Central memory CD8-positive, alpha-beta T cell (primary cell): Measurements from ENCODE around the gene RAB9A.
A peak's percentile ranks its signal among the peaks of the same experiment; 100 is the strongest.
"Not testable (repeated sequence)": the region's sequence is repeated elsewhere in the genome, so short reads cannot be mapped to it uniquely, and the experiment has no call there.

Source experiments
- ATAC-seq: fragments of 150-1000 bp; cut with Tn5 transposase; replicated peaks from 2 replicates; pipeline ENCODE4 v1.10.0; 2022; ENCODE audit warnings: mild to moderate bottlenecking, moderate FRiP score, moderate number of reproducible peaks; ENCODE audit not compliant: poor library complexity, severe bottlenecking; ENCODE audit errors: extremely low read depth
- DNase-seq, 2 donors: peaks; one replicate each; pipeline ENCODE4 v3.0.0; 2021; ENCODE audit warnings: low spot score in 2 of 2
- H3K27ac Mint-ChIP-seq: one replicate; pipeline ENCODE4 v1.8.0; 2022; ENCODE audit warnings: low read depth, mild to moderate bottlenecking, moderate library complexity, mixed read lengths
- H3K27me3 Mint-ChIP-seq: one replicate; pipeline ENCODE4 v1.8.0; 2022; ENCODE audit warnings: mixed read lengths
- H3K36me3 Mint-ChIP-seq: one replicate; pipeline ENCODE4 v1.8.0; 2022; ENCODE audit warnings: mild to moderate bottlenecking, moderate library complexity, mixed read lengths; ENCODE audit not compliant: insufficient read depth
- H3K4me1 Mint-ChIP-seq: one replicate; pipeline ENCODE4 v1.8.0; 2022; ENCODE audit warnings: mixed read lengths
- H3K4me3 Mint-ChIP-seq: one replicate; pipeline ENCODE4 v1.8.0; 2022; ENCODE audit warnings: mild to moderate bottlenecking, moderate library complexity, mixed read lengths
- H3K9me3 Mint-ChIP-seq: one replicate; pipeline ENCODE4 v1.8.0; 2022; ENCODE audit warnings: mixed read lengths

Gene RAB9A, protein sequence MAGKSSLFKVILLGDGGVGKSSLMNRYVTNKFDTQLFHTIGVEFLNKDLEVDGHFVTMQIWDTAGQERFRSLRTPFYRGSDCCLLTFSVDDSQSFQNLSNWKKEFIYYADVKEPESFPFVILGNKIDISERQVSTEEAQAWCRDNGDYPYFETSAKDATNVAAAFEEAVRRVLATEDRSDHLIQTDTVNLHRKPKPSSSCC

DNA sequence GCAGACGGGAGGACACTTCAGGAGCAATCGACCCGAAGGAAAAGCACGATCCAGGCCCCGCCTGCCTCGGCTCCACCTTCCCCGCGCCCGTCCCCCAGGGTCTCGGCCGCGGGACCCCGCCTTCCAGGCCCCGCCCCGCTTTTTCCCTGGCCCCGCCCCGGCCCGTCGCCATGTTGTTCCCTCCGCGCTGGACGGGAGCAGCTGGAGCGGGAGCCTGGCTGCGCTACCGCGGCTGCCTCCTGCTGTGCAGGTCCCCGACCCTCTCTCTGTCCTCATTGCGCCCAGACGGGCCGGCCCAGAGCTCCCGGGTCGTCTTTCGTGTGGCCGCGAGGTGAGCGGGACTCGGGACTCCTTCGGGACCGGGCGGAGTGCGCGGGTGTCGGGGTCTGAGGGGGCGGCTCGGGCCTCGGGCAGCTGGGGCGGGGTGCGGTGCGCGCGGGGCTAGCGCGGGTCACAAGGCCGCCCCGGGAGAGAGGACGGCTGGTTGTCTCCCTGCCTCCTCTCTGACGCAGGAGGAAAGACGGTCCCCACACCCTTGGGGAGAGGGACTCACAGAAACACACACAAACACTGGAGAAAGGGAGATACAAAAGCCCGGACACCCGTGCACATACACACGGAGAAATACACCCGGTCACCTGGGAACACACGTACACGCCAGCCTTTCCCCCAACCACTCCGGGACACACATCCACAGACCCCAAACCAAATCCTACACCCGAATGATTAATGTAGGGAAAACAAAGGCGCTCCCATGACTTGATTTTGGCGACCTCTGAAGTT is at the start of gene RAB9A:
Gene RAB9A (plus strand): TSS at position 171 of the 783 bp plus-strand sequence. CDS start 19,619 bp downstream, outside the sequence.
- Mint-ChIP-seq H3K4me1 (peaks cover 40% of the 10 kb centered on the region), H3K4me3 (peak within 1 kb of the TSS; percentile 83), H3K27me3 (no peaks in the 10 kb centered on the region), H3K36me3 (peaks cover 6% of the 10 kb centered on the region), H3K9me3 (no peaks in the 10 kb centered on the region), H3K27ac (peak within 1 kb of the TSS; percentile 83)
- ATAC-seq (peak; percentile 77), DNase-seq (peak; percentile 56 to 59)

DNA sequence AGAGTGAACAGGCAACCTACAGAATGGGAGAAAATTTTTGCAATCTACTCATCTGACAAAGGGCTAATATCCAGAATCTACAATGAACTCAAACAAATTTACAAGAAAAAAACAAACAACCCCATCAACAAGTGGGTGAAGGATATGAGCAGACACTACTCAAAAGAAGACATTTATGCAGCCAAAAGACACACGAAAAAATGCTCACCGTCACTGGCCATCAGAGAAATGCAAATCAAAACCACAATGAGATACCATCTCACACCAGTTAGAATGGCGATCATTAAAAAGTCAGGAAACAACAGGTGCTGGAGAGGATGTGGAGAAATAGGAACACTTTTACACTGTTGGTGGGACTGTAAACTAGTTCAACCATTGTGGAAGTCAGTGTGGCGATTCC is 47.2 kb upstream of the RAB9A start:
- not testable (repeated sequence) for H3K27me3 Mint-ChIP-seq, H3K4me3 Mint-ChIP-seq, DNase-seq, H3K4me1 Mint-ChIP-seq, ATAC-seq, H3K9me3 Mint-ChIP-seq, H3K27ac Mint-ChIP-seq, H3K36me3 Mint-ChIP-seq

DNA sequence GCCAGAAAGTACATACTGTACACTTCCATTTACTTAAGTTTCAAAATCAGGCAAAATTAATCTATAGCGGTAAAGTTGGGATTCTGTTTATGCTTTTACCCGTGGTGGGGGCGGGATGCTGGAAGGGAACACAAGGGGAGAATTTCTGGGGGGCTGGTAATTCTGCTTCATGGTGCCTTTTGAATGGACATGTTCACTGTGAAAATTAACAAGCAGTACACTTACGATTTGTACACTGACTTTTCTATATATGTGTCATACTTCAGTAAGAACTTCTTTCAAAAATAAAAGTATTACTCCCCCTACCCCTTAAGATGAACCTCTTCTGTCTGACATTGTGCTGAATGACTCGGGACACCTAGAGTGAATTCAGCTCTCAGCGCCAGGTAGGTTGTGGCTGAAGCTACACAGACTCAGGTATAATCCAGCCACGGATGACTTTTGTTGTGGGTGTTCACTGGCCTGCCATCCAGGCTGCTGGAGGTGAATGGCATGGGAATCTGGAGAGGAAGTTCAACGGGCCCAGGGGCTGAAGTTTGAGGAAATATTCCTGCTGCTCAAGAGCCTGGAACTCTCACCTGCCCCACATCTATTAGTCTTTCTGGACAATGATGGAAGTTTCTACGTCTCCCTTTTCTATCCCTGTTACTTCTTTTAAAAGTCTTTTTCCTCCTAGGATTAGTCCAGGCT is 43.3 kb upstream of the RAB9A start:
- Mint-ChIP-seq H3K36me3 (no peaks in the 10 kb centered on the region), H3K4me3 (no peak overlapping the region), H3K27ac (no peak overlapping the region), H3K4me1 (peaks cover 13% of the 10 kb centered on the region), H3K9me3 (no peaks in the 10 kb centered on the region), H3K27me3 (no peaks in the 10 kb centered on the region)
- DNase-seq (no peak), ATAC-seq (no peak)

DNA sequence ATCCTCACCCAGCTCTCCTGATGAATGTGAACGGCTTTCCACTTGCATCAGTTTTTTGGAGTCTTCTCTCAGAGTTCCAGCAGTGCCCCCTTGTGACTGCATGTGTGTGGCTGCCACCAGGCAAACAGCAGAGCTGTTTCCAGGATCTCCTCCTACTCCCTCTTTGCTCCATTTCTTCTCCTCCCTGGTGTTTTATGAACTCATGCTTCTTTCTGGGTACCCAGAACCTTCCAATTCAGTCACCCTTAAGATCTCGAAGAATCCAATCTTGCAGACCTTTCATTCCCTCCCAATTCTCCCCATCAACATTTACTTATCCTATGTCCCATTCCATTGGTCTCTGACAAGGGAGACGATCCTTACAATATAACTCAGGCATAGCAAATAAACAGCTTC is 42.8 kb upstream of the RAB9A start:
- Mint-ChIP-seq H3K36me3 (no peaks in the 10 kb centered on the region), H3K4me3 (no peak overlapping the region), H3K27ac (no peak overlapping the region), H3K27me3 (no peaks in the 10 kb centered on the region), H3K4me1 (peaks cover 13% of the 10 kb centered on the region), H3K9me3 (no peaks in the 10 kb centered on the region)
- DNase-seq (no peak), ATAC-seq (no peak)

DNA sequence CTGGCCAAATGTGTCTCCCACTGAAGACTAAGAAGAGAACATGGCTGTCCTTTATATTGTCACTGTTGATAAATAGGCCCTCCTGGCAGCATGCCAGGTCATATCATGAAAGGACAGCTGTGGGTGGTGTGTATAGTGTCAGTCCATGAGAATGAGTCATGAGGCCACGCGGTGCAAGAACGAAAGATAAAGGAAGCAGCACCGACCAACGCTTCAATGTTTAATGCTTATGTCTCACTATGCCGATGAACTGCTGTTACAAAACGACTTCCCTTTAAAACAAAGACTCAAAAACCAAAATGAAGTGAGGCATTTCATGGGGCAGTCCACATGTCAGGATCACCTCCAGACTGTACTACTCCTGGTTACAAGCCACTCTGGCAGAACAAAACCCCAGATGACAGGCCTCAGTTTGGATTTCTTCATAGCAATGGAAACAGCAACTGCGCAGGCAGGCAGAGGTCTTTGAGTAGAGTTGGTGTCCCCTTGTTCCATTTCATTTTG is 41.2 kb upstream of the RAB9A start:
- peak; percentile 78 for ATAC-seq
- Mint-ChIP-seq H3K27ac (peak overlapping the region; percentile 81), H3K36me3 (no peaks in the 10 kb centered on the region), H3K27me3 (no peaks in the 10 kb centered on the region), H3K4me3 (no peak overlapping the region), H3K9me3 (no peaks in the 10 kb centered on the region), H3K4me1 (peaks cover 13% of the 10 kb centered on the region)
- DNase-seq = peak; percentile 22 to 39

DNA sequence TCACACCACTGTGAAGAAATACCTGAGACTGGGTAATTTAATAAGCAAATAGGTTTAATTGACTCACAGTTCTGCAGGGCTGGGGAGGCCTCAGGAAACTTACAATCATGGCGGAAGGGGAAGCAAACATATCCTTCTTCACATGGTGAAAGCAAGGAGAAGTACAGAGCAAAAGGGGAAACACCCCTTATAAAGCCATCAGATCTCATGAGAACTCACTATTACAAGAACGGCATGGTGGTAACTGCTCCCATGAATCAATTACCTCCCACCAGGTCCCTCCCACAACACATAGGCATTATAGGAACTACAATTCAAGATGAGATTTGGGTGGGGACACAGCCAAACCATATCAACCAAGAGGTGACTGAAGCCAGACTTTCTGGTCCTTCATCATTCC is 40.6 kb upstream of the RAB9A start:
- H3K4me1 Mint-ChIP-seq = peaks cover 13% of the 10 kb centered on the region
- H3K4me3 Mint-ChIP-seq, H3K36me3 Mint-ChIP-seq, H3K9me3 Mint-ChIP-seq, ATAC-seq, DNase-seq, H3K27me3 Mint-ChIP-seq: not testable (repeated sequence)
- H3K27ac Mint-ChIP-seq = peak overlapping the region; percentile 81

DNA sequence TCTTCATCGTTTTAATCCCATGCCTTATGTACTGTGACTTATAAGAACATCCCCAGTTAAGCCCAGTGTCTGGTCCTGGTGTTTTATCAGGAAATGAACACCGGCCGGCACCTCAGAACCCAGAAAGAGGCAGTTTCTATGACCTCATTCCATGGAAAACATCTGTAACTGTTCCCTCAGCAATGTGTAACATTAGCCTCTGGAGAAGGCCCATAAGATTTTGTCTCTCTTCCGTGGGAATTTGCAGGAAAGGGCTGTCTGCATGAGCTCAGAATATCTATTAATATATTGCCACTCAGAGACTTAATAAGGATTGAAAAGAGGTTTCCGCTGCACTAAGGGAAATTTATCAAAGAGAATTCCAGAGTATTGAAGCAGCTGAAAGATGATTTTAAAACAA is 39.1 kb upstream of the RAB9A start:
- no peak overlapping the region for H3K27ac Mint-ChIP-seq
- no peaks in the 10 kb centered on the region for H3K27me3 Mint-ChIP-seq
- no peak overlapping the region for H3K4me3 Mint-ChIP-seq
- DNase-seq = no peak
- peaks cover 4% of the 10 kb centered on the region for H3K36me3 Mint-ChIP-seq
- H3K9me3 Mint-ChIP-seq = no peaks in the 10 kb centered on the region
- peaks cover 13% of the 10 kb centered on the region for H3K4me1 Mint-ChIP-seq
- no peak for ATAC-seq

DNA sequence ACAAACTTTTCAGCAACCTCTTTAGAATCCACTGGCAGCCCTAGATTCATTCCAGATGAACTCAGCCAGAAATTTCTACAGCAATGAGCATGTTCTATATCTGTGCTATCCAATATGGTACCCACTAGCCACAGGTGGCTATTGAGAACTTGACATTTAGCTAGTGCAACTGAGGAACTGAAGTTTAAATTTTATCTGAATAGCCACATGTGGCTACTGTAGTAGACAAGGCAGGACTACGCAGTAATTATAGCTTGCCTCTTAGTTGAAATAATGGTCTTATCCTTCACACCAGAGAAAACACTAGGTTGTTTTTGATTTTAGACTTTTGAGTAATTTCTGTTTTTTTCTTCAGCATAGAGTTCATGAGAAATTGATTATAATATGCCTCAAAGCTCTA is 38.6 kb upstream of the RAB9A start:
- no peaks in the 10 kb centered on the region for H3K9me3 Mint-ChIP-seq
- peaks cover 7% of the 10 kb centered on the region for H3K36me3 Mint-ChIP-seq
- no peak overlapping the region for H3K4me3 Mint-ChIP-seq
- no peaks in the 10 kb centered on the region for H3K27me3 Mint-ChIP-seq
- no peak for DNase-seq
- H3K27ac Mint-ChIP-seq = no peak overlapping the region
- peaks cover 17% of the 10 kb centered on the region for H3K4me1 Mint-ChIP-seq
- ATAC-seq = no peak

DNA sequence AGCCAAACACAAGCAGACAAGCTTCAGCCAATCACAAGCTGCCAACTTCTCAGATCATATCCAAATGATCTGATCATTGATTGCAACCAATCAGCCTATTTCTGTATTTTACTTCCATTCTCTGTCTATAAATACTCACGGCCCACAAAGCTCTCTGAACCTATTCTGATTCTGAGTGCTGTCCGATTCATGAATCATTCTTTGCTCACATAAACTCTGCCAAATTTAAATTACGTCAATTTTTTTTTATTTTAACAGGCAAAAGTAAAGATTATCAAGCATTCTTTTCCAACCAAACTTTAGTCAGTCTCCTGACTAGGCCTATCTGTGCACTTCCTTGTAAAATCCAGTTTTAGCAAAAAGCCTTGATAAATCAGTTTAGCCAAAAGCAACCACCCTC is 37.8 kb upstream of the RAB9A start:
- Mint-ChIP-seq H3K27me3 (no peaks in the 10 kb centered on the region), H3K27ac (no peak overlapping the region), H3K4me1 (peaks cover 15% of the 10 kb centered on the region), H3K36me3 (peaks cover 8% of the 10 kb centered on the region), H3K9me3 (no peaks in the 10 kb centered on the region), H3K4me3 (no peak overlapping the region)
- no peak for DNase-seq
- no peak for ATAC-seq

DNA sequence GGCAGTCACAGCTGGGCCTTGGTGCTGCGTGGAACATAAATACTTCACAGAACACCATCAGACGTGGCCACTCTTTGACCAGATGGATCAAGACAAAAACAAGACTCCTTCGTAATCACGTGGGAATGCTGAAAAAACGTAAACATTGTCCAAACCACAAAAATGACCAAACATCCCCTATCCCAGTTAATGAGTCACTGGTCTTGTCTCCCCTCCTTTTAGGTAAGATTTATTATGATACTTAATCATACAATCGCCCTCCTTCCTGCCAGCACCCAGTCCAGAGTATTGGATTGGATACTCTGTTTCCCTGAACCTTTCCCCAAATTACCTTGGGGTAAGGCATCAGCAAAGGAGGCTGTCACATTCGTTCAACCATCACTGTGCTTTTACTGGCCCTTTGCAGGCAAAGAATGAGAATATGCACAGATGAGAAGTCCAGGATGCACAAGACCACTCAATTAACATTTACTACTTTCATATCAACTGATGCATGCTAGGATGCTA is 36.6 kb upstream of the RAB9A start:
- H3K27ac Mint-ChIP-seq = peak overlapping the region; percentile 92
- H3K4me3 Mint-ChIP-seq = peak overlapping the region; percentile 85
- peaks cover 12% of the 10 kb centered on the region for H3K4me1 Mint-ChIP-seq
- no peaks in the 10 kb centered on the region for H3K27me3 Mint-ChIP-seq
- ATAC-seq (no peak), DNase-seq (no peak)
- H3K36me3 Mint-ChIP-seq = peaks cover 13% of the 10 kb centered on the region
- no peaks in the 10 kb centered on the region for H3K9me3 Mint-ChIP-seq

DNA sequence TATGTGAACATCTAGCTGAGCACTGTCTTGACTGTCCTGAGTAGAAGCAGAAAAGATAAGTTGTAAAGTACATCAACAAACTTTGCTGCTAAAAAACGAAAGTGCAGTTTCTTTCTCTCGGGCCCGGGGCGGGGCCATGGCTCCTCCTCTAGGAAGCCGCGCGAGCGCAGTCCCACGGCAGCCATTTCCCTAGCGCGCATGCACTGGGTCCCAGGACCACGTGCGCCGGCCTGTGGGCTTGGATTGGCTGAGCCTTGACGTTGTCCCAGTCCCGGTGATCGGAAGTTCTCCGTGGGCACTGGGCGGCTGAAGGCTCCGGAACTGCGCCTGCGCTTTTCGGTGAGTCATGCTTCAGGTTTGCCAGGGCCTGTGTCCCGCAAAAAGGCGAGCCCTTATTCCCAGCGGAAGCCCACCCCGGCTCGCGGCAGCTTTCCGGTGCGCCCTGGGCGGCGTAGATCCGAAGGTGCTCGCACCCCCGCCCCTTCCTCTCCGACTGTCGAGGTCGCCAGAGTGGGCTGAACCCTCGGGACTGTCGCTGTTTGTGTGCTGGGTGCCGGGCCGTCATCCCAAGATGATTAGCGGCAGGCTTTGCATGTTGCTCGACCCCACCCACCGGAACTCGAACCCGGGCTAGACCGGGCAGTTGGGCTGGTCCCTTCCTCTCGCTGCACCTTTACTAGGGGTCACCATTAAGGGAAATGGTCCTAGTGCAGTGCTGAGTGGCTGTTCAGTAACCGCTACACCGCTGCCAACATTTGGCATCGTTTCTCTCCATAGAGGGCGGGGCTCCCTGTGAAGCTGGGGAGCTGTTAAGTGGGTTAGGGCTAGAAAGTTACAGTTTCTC is 35.9 kb upstream of the RAB9A start, which contains the start of gene TCEANC:
Gene TCEANC (plus strand): TSS at position 292 of the 844 bp plus-strand sequence. CDS start 9,368 bp downstream, outside the sequence.
- ATAC-seq (peak; percentile 95), DNase-seq (peak; percentile 77 to 89)
- H3K36me3 Mint-ChIP-seq = peaks cover 13% of the 10 kb centered on the region
- peak within 1 kb of the TSS; percentile 92 for H3K27ac Mint-ChIP-seq
- H3K9me3 Mint-ChIP-seq = no peaks in the 10 kb centered on the region
- H3K27me3 Mint-ChIP-seq = no peaks in the 10 kb centered on the region
- peaks cover 10% of the 10 kb centered on the region for H3K4me1 Mint-ChIP-seq
- peak within 1 kb of the TSS; percentile 85 for H3K4me3 Mint-ChIP-seq

DNA sequence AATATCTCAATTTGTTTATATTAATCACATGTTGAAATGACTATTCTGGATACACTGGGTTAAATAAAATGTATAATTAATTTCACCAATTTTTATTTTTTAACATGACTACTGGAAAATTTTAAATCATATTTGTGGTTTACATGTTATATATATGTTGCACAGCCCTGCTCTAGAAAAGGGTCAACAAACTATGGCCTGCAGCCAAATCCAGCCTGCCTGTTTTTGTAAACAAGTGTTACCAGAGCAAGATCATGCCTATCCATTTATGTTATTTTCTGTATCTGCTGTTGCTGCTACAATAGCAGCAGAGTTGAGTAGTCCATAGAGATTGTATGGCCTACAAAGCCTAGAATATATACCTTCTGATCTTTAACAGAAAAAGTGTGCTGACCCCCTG is 34.8 kb upstream of the RAB9A start:
- H3K36me3 Mint-ChIP-seq = peaks cover 17% of the 10 kb centered on the region
- H3K9me3 Mint-ChIP-seq = no peaks in the 10 kb centered on the region
- H3K4me1 Mint-ChIP-seq = peaks cover 10% of the 10 kb centered on the region
- DNase-seq (no peak), ATAC-seq (no peak)
- H3K27ac Mint-ChIP-seq = peak overlapping the region; percentile 92
- H3K4me3 Mint-ChIP-seq = no peak overlapping the region
- no peaks in the 10 kb centered on the region for H3K27me3 Mint-ChIP-seq
